Epithelial cell of prostate (primary cell): ENCODE data around the gene AGAP1.

ENCODE experiments used
- DNase-seq: peaks from one replicate; pipeline ENCODE4 v3.0.0-alpha.2; 2011; ENCODE audit warnings: low read depth, low spot score
- H3K27ac ChIP-seq: fragments of 450-650 bp; 2 replicates; pipeline ENCODE4 v1.5.1; 2017; ENCODE audit warnings: mild to moderate bottlenecking

Gene AGAP1

GRCh38 chr2:236016496-236016895 lies 522.7 kb downstream of the AGAP1 start:
- H3K27ac ChIP-seq: no peak overlapping the region
- no peak for DNase-seq

GRCh38 chr2:236017446-236017845 lies 523.6 kb downstream of the AGAP1 start:
- no peak overlapping the region for H3K27ac ChIP-seq
- no peak for DNase-seq

GRCh38 chr2:236019434-236019833 lies 525.6 kb downstream of the AGAP1 start:
- H3K27ac ChIP-seq: no peak overlapping the region
- no peak for DNase-seq

- DNase-seq: no peak
- H3K27ac ChIP-seq: no peak overlapping the region
These were observed 527.7 kb downstream of the AGAP1 start for GRCh38 chr2:236021499-236022057.

GRCh38 chr2:236022128-236022527 lies 528.3 kb downstream of the AGAP1 start:
- no peak for DNase-seq
- no peak overlapping the region for H3K27ac ChIP-seq

- no peak overlapping the region for H3K27ac ChIP-seq
- no peak for DNase-seq
These were observed 532.0 kb downstream of the AGAP1 start for GRCh38 chr2:236025892-236026291.

- no peak for DNase-seq
- no peak overlapping the region for H3K27ac ChIP-seq
These were observed 533.0 kb downstream of the AGAP1 start for GRCh38 chr2:236026841-236027240.

GRCh38 chr2:236028066-236028465 lies 534.2 kb downstream of the AGAP1 start:
- H3K27ac ChIP-seq: no peak overlapping the region
- DNase-seq: no peak

- no peak for DNase-seq
- H3K27ac ChIP-seq: no peak overlapping the region
These were observed 539.6 kb downstream of the AGAP1 start for GRCh38 chr2:236033462-236033861.

- no peak for DNase-seq
These were observed 541.1 kb downstream of the AGAP1 start for GRCh38 chr2:236034974-236035373.

GRCh38 chr2:236036045-236036444 lies 542.2 kb downstream of the AGAP1 start:
- H3K27ac ChIP-seq: no peak overlapping the region
- no peak for DNase-seq

More at GRCh38 chr2:236034974-236035373, 541.1 kb downstream of the AGAP1 start:
- H3K27ac ChIP-seq: no peak overlapping the region

GRCh38 chr2:236038096-236038495 lies 544.3 kb downstream of the AGAP1 start:
- H3K27ac ChIP-seq: no peak overlapping the region
- no peak for DNase-seq

- peak; percentile 81 for DNase-seq
- peak overlapping the region; percentile 50 for H3K27ac ChIP-seq
These were observed 546.9 kb downstream of the AGAP1 start for GRCh38 chr2:236040600-236041328.

- peak overlapping the region; percentile 50 for H3K27ac ChIP-seq
- no peak for DNase-seq
These were observed 547.8 kb downstream of the AGAP1 start for GRCh38 chr2:236041616-236042015.

- DNase-seq: no peak
- H3K27ac ChIP-seq: no peak overlapping the region
These were observed 548.2 kb downstream of the AGAP1 start for GRCh38 chr2:236042087-236042486.

- H3K27ac ChIP-seq: no peak overlapping the region
- no peak for DNase-seq
These were observed 550.3 kb downstream of the AGAP1 start for GRCh38 chr2:236044191-236044590.

- H3K27ac ChIP-seq: peak overlapping the region; percentile 32
- peak; percentile 51 for DNase-seq
These were observed 551.7 kb downstream of the AGAP1 start for GRCh38 chr2:236045251-236046235.

- H3K27ac ChIP-seq: no peak overlapping the region
- DNase-seq: no peak
These were observed 552.9 kb downstream of the AGAP1 start for GRCh38 chr2:236046715-236047114.

GRCh38 chr2:236047176-236047575 lies 553.3 kb downstream of the AGAP1 start:
- DNase-seq: no peak
- peak overlapping the region; percentile 74 for H3K27ac ChIP-seq

GRCh38 chr2:236047886-236048540 lies 554.2 kb downstream of the AGAP1 start:
- H3K27ac ChIP-seq: peak overlapping the region; percentile 74
- peak; percentile 95 for DNase-seq
